ENCODE measurements around the gene IQCN.
A peak's percentile ranks its signal among the peaks of the same experiment; 100 is the strongest.

Gene IQCN

DNA sequence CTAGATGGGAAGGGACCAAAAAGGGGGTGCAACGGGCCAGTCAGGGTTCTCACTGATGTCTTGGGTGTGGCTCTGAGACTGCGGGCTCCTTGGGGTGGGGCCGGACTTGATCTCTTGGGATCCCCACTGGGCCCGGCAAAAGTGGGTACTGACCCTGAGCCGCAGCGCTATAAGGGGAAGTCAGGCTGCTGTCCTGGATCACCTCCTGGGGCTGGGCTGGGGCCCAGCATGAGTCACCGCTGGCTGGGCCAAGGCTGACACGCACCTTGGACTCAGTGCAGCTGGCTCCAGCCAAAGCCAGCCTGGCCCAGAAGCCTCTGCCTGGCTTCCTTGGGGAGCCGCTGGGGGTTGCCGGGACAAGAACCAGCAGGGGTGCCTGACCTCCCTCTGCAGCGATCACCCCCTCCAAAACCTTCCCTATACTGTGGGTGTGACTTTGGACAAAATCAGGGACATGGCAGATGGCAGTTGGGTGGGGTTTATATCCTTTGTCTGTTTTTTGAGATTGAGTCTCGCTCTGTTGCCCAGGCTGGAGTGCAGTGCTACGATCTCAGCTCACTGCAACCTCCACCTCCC, 617 bp upstream of the IQCN start (continued):
- no peak for TF ChIP-seq KLF17 (tag by site-specific recombination; IDR thresholded peaks at IDR 0.05)
- TF ChIP-seq ZNF112 (tag by site-specific recombination; IDR thresholded peaks at IDR 0.05) = no peak
- TF ChIP-seq GLIS1 (tag by site-specific recombination; IDR thresholded peaks at IDR 0.05) = peak; percentile 96
- TF ChIP-seq ZNF18 (tag by site-specific recombination; IDR thresholded peaks at IDR 0.05) = no peak
- TF ChIP-seq ZBTB20 (tag by site-specific recombination; IDR thresholded peaks at IDR 0.05) = no peak
- TF ChIP-seq ZNF221 (tag by site-specific recombination; IDR thresholded peaks at IDR 0.05; ENCODE audit: borderline replicate concordance) = no peak
- no peak for TF ChIP-seq MZF1 (tag by site-specific recombination; IDR thresholded peaks at IDR 0.05; ENCODE audit: borderline replicate concordance)
- no peak for TF ChIP-seq ZFHX2 (tag by site-specific recombination; conservative IDR thresholded peaks at IDR 0.05)
- no peak for TF ChIP-seq ZBTB6 (tag by site-specific recombination; IDR thresholded peaks at IDR 0.05)
- TF ChIP-seq ZIC2 (tag by site-specific recombination; IDR thresholded peaks at IDR 0.05) = no peak; the same call in 1 of the 2 replicates
- TF ChIP-seq, protein P1, sequence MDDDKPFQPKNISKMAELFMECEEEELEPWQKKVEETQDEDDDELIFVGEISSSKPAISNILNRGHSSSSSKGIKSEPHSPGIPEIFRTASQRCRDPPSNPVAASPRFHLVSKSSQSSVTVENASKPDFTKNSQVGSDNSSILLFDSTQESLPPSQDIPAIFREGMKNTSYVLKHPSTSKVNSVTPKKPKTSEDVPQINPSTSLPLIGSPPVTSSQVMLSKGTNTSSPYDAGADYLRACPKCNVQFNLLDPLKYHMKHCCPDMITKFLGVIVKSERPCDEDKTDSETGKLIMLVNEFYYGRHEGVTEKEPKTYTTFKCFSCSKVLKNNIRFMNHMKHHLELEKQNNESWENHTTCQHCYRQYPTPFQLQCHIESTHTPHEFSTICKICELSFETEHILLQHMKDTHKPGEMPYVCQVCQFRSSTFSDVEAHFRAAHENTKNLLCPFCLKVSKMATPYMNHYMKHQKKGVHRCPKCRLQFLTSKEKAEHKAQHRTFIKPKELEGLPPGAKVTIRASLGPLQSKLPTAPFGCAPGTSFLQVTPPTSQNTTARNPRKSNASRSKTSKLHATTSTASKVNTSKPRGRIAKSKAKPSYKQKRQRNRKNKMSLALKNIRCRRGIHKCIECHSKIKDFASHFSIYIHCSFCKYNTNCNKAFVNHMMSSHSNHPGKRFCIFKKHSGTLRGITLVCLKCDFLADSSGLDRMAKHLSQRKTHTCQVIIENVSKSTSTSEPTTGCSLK (tag by site-specific recombination; IDR thresholded peaks at IDR 0.05) = no peak
- no peak for TF ChIP-seq ZBTB26 (tag by site-specific recombination; optimal IDR thresholded peaks at IDR 0.05)
- TF ChIP-seq ZNF600 (tag by site-specific recombination; IDR thresholded peaks at IDR 0.05) = peak; percentile 71
- TF ChIP-seq ZBTB7A (tag by site-specific recombination; IDR thresholded peaks at IDR 0.05; ENCODE audit: low read depth) = no peak
- no peak for TF ChIP-seq ZNF48 (tag by site-specific recombination; IDR thresholded peaks at IDR 0.05)
- no peak for TF ChIP-seq ZNF513 (tag by site-specific recombination; IDR thresholded peaks at IDR 0.05)
- no peak for TF ChIP-seq ZNF157 (tag by site-specific recombination; IDR thresholded peaks at IDR 0.05)
- TF ChIP-seq ZNF473 (tag by site-specific recombination; IDR thresholded peaks at IDR 0.05) = no peak
- no peak for TF ChIP-seq ZBTB11 (tag by site-specific recombination; conservative IDR thresholded peaks at IDR 0.05; ENCODE audit: low read depth)
- TF ChIP-seq ZFP3 (tag by site-specific recombination; IDR thresholded peaks at IDR 0.05; ENCODE audit: low read depth) = no peak
- TF ChIP-seq ZNF416 (tag by site-specific recombination; IDR thresholded peaks at IDR 0.05) = no peak
- no peak for TF ChIP-seq FEZF1 (tag by site-specific recombination; IDR thresholded peaks at IDR 0.05)
- TF ChIP-seq ZNF677 (tag by site-specific recombination; IDR thresholded peaks at IDR 0.05) = no peak
- TF ChIP-seq ZNF830 (tag by site-specific recombination; IDR thresholded peaks at IDR 0.05; ENCODE audit: low read depth) = no peak
- TF ChIP-seq ZBTB21 (tag by site-specific recombination; IDR thresholded peaks at IDR 0.05) = no peak
- TF ChIP-seq ZNF791 (tag by site-specific recombination; IDR thresholded peaks at IDR 0.05) = no peak
- no peak for TF ChIP-seq ZNF571 (tag by site-specific recombination; IDR thresholded peaks at IDR 0.05)
